IPS-15b (cell line): Measurements from ENCODE around the gene KRTAP12-4.
"Not testable (repeated sequence)": the region's sequence is repeated elsewhere in the genome, so short reads cannot be mapped to it uniquely, and the experiment has no call there.

Experiments used
- H3K27me3 ChIP-seq: one replicate; pipeline ENCODE4 v1.6.1; 2013; ENCODE audit warnings: low read length; ENCODE audit not compliant: control insufficient read depth, insufficient read depth
- H3K36me3 ChIP-seq: one replicate; pipeline ENCODE4 v1.6.1; 2013; ENCODE audit warnings: low read length; ENCODE audit not compliant: control insufficient read depth, insufficient read depth
- H3K4me1 ChIP-seq: one replicate; pipeline ENCODE4 v1.6.1; 2013; ENCODE audit warnings: mild to moderate bottlenecking, low read length; ENCODE audit not compliant: control insufficient read depth, insufficient read depth
- H3K4me3 ChIP-seq: one replicate; pipeline ENCODE4 v1.5.1; 2013; ENCODE audit warnings: low read depth, low read length
- H3K9ac ChIP-seq: one replicate; pipeline ENCODE4 v1.6.1; 2013; ENCODE audit warnings: low read depth, mild to moderate bottlenecking, low read length
- H3K9me3 ChIP-seq: one replicate; pipeline ENCODE4 v1.6.1; 2013; ENCODE audit warnings: mild to moderate bottlenecking, low read length; ENCODE audit not compliant: control insufficient read depth, insufficient read depth

Gene KRTAP12-4

GRCh38 chr21:44685050-44685449 is 30.6 kb upstream of the KRTAP12-4 start:
- H3K36me3 ChIP-seq, H3K4me3 ChIP-seq, H3K4me1 ChIP-seq, H3K9me3 ChIP-seq, H3K9ac ChIP-seq, H3K27me3 ChIP-seq: not testable (repeated sequence)

DNA sequence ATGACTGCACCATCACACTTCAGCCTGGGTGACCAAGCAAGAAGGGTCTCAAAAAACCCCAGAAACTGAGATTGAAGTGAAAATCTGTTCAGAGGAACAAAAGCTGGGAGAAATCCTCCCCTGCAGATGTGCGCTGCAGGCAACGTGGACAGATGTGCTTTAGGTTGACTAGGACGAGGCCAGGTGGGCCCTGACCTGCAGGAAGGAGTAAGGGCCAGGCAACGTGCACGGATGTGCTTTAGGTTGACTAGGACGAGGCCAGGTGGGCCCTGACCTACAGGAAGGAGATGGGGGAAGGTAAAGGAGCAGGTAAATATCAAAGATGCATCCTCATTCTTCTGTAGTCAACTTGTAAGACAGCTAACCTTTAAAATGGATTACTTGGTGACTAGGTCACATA is 30.0 kb upstream of the KRTAP12-4 start:
- Histone ChIP-seq H3K27me3 (no peaks in the 10 kb centered on the region), H3K36me3 (no peaks in the 10 kb centered on the region), H3K4me1 (peaks cover 4% of the 10 kb centered on the region), H3K9me3 (no peaks in the 10 kb centered on the region), H3K9ac (no peak overlapping the region), H3K4me3 (no peak overlapping the region)

GRCh38 chr21:44684077-44684476 is 29.6 kb upstream of the KRTAP12-4 start:
- Histone ChIP-seq H3K9me3 (no peaks in the 10 kb centered on the region), H3K4me1 (peaks cover 4% of the 10 kb centered on the region), H3K9ac (no peak overlapping the region), H3K27me3 (no peaks in the 10 kb centered on the region), H3K36me3 (no peaks in the 10 kb centered on the region), H3K4me3 (no peak overlapping the region)

- Histone ChIP-seq H3K36me3 (no peaks in the 10 kb centered on the region), H3K9me3 (no peaks in the 10 kb centered on the region), H3K4me1 (peaks cover 4% of the 10 kb centered on the region), H3K9ac (no peak overlapping the region), H3K27me3 (no peaks in the 10 kb centered on the region), H3K4me3 (no peak overlapping the region)
Observed at GRCh38 chr21:44682580-44683151, 28.2 kb upstream of the KRTAP12-4 start.

GRCh38 chr21:44681861-44682579 is 27.6 kb upstream of the KRTAP12-4 start, which contains the start of gene KRTAP12-1:
KRTAP12-1 (minus strand) TSS chr21:44682163; CDS start chr21:44682123, 40 bp downstream.
- peaks cover 4% of the 10 kb centered on the region for H3K4me1 ChIP-seq
- no peaks in the 10 kb centered on the region for H3K9me3 ChIP-seq
- H3K36me3 ChIP-seq = no peaks in the 10 kb centered on the region
- H3K27me3 ChIP-seq = no peaks in the 10 kb centered on the region
- no peak within 1 kb of the TSS for H3K9ac ChIP-seq
- H3K4me3 ChIP-seq = no peak within 1 kb of the TSS

DNA sequence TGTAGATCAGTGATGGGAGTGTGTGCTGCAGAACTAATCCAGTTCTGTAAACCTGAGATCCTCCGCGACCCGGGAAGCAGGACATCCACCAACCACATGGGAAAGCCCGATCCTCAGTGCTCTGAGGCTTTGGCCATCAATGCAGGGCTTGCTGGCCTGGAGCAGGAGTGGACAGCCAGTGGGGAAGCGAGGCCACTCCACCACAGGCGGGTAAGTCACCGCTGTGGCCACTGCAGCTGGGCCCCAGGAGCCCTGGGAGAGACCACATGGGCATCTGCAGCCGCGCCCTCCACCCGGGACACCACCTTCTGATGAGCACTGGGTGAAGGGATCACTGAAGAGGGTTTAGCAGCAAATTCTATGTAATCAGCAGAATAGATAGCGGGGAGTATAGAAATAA is 26.7 kb upstream of the KRTAP12-4 start:
- Histone ChIP-seq H3K4me3 (no peak overlapping the region), H3K36me3 (no peaks in the 10 kb centered on the region), H3K27me3 (no peaks in the 10 kb centered on the region), H3K9me3 (no peaks in the 10 kb centered on the region), H3K9ac (no peak overlapping the region), H3K4me1 (no peaks in the 10 kb centered on the region)

- no peaks in the 10 kb centered on the region for H3K36me3 ChIP-seq
- no peaks in the 10 kb centered on the region for H3K4me1 ChIP-seq
- no peak overlapping the region for H3K4me3 ChIP-seq
- H3K27me3 ChIP-seq = no peaks in the 10 kb centered on the region
- no peaks in the 10 kb centered on the region for H3K9me3 ChIP-seq
- H3K9ac ChIP-seq = no peak overlapping the region
Observed at GRCh38 chr21:44677881-44678280, 23.4 kb upstream of the KRTAP12-4 start.

GRCh38 chr21:44671911-44672310 is 17.5 kb upstream of the KRTAP12-4 start:
- H3K4me3 ChIP-seq = no peak overlapping the region
- H3K36me3 ChIP-seq = peaks cover 6% of the 10 kb centered on the region
- H3K4me1 ChIP-seq = no peaks in the 10 kb centered on the region
- no peak overlapping the region for H3K9ac ChIP-seq
- peaks cover 9% of the 10 kb centered on the region for H3K9me3 ChIP-seq
- no peaks in the 10 kb centered on the region for H3K27me3 ChIP-seq

DNA sequence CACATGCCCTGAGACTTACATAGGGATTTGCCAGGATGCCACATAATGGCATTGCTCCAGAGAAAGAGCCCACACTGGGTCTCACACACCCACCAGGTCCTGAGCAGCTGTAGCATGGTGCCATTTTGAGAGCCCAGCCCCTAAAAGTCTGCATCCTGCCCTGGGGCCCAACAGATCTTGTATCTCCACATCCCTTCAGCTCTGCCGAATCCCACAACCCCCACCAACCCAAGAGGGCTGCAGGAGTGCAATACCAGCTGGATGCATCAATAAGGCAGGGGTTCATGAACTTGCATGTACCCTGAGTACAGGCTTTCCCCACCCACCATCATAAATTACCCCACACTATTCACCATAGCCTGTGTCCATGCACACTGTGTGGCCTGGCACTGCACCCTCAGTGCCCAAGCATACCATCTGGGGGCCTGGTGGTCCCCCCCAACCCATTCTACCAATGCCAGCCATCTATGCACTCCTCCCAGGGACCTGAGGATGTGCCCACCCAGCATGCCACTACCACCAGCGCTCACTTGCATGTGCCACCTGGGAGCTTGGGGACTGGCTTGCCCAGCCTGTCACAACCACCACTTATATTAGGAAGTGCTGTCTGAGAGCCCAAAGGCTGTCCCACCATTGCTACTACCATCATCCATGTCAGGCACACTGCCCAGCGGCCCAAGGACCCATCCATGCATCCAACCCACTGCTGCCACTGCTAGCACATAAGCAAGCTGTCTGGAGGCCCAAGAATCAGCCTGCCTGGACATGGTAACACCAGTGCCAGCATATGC is 16.4 kb upstream of the KRTAP12-4 start:
- Histone ChIP-seq H3K4me1 (no peaks in the 10 kb centered on the region), H3K4me3 (no peak overlapping the region), H3K9ac (no peak overlapping the region), H3K9me3 (peaks cover 9% of the 10 kb centered on the region), H3K27me3 (no peaks in the 10 kb centered on the region), H3K36me3 (peaks cover 6% of the 10 kb centered on the region)

DNA sequence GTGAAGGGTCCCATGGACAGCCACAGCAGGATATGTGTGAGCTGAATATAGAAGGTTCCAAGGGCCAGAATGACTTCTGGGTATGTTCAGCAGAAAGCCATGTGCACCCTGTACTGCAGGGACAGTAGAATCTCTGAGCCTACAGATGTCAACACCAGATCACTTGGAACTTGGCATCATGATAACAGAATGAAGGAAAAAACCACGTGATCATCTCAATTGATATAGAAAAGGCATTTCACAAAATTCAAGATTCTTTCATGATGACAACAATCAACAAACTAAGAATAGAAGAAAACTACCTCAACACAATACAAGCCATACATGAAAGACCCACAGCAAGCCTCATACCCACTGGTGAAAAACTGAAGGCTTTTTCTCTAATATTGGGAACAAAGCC is 13.2 kb upstream of the KRTAP12-4 start:
- H3K9me3 ChIP-seq = peaks cover 9% of the 10 kb centered on the region
- no peak overlapping the region for H3K9ac ChIP-seq

GRCh38 chr21:44666401-44667320 is 12.2 kb upstream of the KRTAP12-4 start, which contains the start of gene KRTAP12-2:
KRTAP12-2 (minus strand) TSS chr21:44666927; CDS start chr21:44666886, 41 bp downstream.
- H3K9me3 ChIP-seq = peaks cover 9% of the 10 kb centered on the region
- H3K4me3 ChIP-seq = no peak within 1 kb of the TSS
- no peaks in the 10 kb centered on the region for H3K27me3 ChIP-seq
- peaks cover 6% of the 10 kb centered on the region for H3K36me3 ChIP-seq
- no peaks in the 10 kb centered on the region for H3K4me1 ChIP-seq
- no peak within 1 kb of the TSS for H3K9ac ChIP-seq

More for the DNA sequence above, 13.2 kb upstream of the KRTAP12-4 start:
- H3K27me3 ChIP-seq = no peaks in the 10 kb centered on the region
- no peak overlapping the region for H3K4me3 ChIP-seq
- H3K4me1 ChIP-seq = no peaks in the 10 kb centered on the region
- H3K36me3 ChIP-seq = peaks cover 6% of the 10 kb centered on the region
